Tibial nerve (tissue), 4 donors: ENCODE data around the gene KCNJ6. TPM values are rescaled to one million over a fixed set of nuclear protein-coding genes. Genes with fewer than 3 reads are reported as not detected.

Experiments
- DNase-seq, 2 donors: peaks; one replicate each; pipeline ENCODE4 v3.0.0-alpha.2; 2019; ENCODE audit warnings: low spot score in 2 of 2
- H3K27ac ChIP-seq, 4 donors: fragments of 200-600 bp; sonication (generic) in 3 of 4; one replicate each; pipeline ENCODE4 v1.5.1; 2017 to 2019; ENCODE audit warnings: mild to moderate bottlenecking in 1 of 4
- H3K27me3 ChIP-seq, 2 donors: fragments of 200-600 bp; sonication (generic) in 1 of 2; one replicate each; pipeline versions ENCODE4 v1.5.1 to v1.6.0; 2017 to 2019
- H3K36me3 ChIP-seq, 3 donors: fragments of 200-600 bp; sonication (generic); one replicate each; pipeline ENCODE4 v1.5.1; 2018 to 2019
- H3K4me1 ChIP-seq, 4 donors: fragments of 200-600 bp; sonication (generic) in 3 of 4; one replicate each; pipeline ENCODE4 v1.5.1; 2017 to 2019
- H3K4me3 ChIP-seq, 4 donors: fragments of 200-600 bp; sonication (generic) in 3 of 4; one replicate each; pipeline ENCODE4 v1.5.1; 2017 to 2019; ENCODE audit warnings: mild to moderate bottlenecking in 1 of 4, moderate library complexity in 1 of 4
- H3K9me3 ChIP-seq, 4 donors: fragments of 200-600 bp; sonication (generic) in 3 of 4; one replicate each; pipeline ENCODE4 v1.5.1; 2017 to 2019
- EP300 ChIP-seq, 2 donors: sonication (generic); formaldehyde crosslinking; IDR thresholded peaks; one replicate each; pipeline ENCODE4 v1.6.1; 2017; ENCODE audit warnings: antibody characterized with exemption in 2 of 2, mild to moderate bottlenecking in 1 of 2
- POLR2A ChIP-seq, 2 donors: fragments of 450-650 bp; IDR thresholded peaks; one replicate each; pipeline ENCODE4 v1.6.1; 2017; ENCODE audit warnings: antibody characterized with exemption in 2 of 2, mild to moderate bottlenecking in 2 of 2, moderate library complexity in 2 of 2
- WGBS, 2 donors: methylation state at CpG; one replicate each; pipeline ENCODE4 v1.1.5; 2018; 5-methylcytosine and 5-hydroxymethylcytosine counted together
- total RNA-seq, 4 donors: library from RNA; depleted of rRNA; stranded (reverse); fragments of >200 nt; gene quantifications; one replicate each; pipeline ENCODE4 v1.1.0, GENCODE V29; 2016
- TF ChIP-seq, protein P1 (sequence below), 5 experiments: fragments of 200-600 bp in 3 of 5; fragments of 450-650 bp in 2 of 5; sonication (generic) in 3 of 5; IDR thresholded peaks; one replicate each; pipeline ENCODE4 v1.5.1; 2016 to 2019; ENCODE audit warnings: antibody characterized with exemption in 5 of 5, mild to moderate bottlenecking in 3 of 5, moderate library complexity in 2 of 5

KCNJ6 gene
- total RNA-seq, 4 donors from 2014 or later: not detected

DNA sequence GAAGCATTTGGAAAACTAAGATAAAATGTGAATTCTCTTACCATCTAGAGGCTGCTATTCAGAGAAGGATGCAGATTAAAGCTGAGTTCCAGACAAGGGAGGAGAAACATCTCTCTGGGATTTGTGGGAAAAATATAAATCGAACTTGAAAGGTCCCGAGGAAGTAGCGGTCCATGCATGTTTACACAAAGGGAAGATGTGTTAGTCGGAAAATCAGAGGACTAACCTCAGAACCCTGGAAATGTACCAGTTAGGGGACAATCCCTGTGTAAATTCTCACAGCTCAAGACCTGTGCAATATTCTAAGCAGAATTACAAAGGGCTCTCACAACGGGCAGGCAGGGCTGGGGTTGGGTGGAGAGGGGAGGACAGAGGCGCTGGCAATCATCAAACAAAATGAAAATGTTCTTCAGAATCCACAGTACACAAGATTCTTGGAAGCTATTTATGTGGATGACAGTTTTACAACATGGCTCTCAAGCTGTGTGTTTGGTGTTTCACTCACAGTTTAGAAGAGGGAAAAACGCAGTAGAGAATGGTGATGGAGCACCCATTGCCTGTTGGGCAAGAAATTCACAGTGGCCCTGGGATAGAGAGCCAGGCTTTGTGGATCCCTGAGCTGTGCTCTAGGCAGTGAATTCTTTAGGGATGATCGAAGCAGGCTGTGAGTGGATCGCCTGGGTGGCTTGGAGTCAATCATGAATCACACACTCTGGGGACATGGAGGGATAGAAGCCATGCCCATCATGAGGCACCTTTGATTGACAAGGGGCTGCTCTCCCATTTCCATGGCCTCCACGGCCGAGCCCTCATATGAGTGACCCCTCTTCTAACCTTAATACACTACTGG lies 47.6 kb downstream of the KCNJ6 start:
- Histone ChIP-seq H3K4me1 (no peaks in the 10 kb centered on the region), H3K27ac (no peak overlapping the region), H3K36me3 (no peaks in the 10 kb centered on the region), H3K9me3 (no peaks in the 10 kb centered on the region), H3K27me3 (no peaks in the 10 kb centered on the region), H3K4me3 (no peak overlapping the region)
- WGBS, 2 donors: 65 to 70% methylated on average over 11 of the region's 11 CpGs
- DNase-seq: no peak
- TF ChIP-seq EP300 (IDR thresholded peaks at IDR 0.05) (no peak), POLR2A (IDR thresholded peaks at IDR 0.05) (no peak)
- TF ChIP-seq, protein P1, sequence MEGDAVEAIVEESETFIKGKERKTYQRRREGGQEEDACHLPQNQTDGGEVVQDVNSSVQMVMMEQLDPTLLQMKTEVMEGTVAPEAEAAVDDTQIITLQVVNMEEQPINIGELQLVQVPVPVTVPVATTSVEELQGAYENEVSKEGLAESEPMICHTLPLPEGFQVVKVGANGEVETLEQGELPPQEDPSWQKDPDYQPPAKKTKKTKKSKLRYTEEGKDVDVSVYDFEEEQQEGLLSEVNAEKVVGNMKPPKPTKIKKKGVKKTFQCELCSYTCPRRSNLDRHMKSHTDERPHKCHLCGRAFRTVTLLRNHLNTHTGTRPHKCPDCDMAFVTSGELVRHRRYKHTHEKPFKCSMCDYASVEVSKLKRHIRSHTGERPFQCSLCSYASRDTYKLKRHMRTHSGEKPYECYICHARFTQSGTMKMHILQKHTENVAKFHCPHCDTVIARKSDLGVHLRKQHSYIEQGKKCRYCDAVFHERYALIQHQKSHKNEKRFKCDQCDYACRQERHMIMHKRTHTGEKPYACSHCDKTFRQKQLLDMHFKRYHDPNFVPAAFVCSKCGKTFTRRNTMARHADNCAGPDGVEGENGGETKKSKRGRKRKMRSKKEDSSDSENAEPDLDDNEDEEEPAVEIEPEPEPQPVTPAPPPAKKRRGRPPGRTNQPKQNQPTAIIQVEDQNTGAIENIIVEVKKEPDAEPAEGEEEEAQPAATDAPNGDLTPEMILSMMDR (IDR thresholded peaks at IDR 0.05): no peak

DNA sequence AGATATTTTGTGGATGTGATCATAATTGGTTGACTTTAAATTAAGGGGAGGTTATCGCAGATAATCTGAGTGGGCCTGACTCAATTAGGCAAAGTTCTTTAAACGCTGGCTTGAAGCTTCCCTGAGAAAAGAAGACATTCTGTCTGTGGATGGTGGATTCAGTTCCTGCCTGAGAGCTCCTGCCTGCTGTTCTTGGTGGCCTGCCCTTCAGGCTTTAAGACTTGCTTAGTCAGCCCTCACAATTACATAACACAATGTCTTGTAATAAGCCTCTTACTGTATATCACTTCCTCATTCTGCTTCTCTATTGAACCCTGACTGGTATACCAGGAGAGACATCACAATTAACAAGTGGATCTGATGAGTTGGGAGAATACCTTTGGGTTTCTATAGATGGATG lies 50.2 kb downstream of the KCNJ6 start:
- H3K27me3 ChIP-seq: no peaks in the 10 kb centered on the region
- no peak overlapping the region for H3K27ac ChIP-seq
- H3K36me3 ChIP-seq: no peaks in the 10 kb centered on the region
- no peak overlapping the region for H3K4me3 ChIP-seq
- DNase-seq: no peak
- H3K4me1 ChIP-seq: no peaks in the 10 kb centered on the region
- WGBS, 2 donors: 73 to 80% methylated on average over 2 of the region's 2 CpGs
- peaks cover 0 to 5% (median 0%) of the 10 kb centered on the region in 4 donors for H3K9me3 ChIP-seq
- TF ChIP-seq, protein P1 (IDR thresholded peaks at IDR 0.05): no peak
- TF ChIP-seq POLR2A (IDR thresholded peaks at IDR 0.05): no peak
- peak in 1 of 2 donors; percentile 52 for TF ChIP-seq EP300 (IDR thresholded peaks at IDR 0.05)

DNA sequence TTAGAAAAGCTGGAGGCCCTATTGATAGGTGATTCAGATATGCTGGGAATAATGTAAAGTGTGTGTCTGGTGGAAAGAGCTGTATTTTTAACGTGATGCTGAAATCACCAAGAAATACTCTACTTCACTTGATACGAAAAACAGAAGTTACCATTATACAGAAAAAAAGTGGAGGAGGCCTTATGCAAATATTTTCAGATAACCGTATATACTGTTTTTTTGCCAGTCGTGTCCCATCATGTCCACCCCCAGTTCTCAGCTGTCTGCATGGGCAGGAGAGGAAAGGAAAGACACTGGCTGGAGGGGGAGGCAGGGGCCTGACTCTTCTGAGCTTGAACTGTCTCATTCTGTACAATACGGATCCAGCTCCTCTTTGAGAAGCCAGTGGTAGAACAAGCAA lies 51.1 kb downstream of the KCNJ6 start:
- 57 to 68% methylated on average over 5 of the region's 5 CpGs for WGBS, 2 donors
- H3K27ac ChIP-seq: no peak overlapping the region

DNA sequence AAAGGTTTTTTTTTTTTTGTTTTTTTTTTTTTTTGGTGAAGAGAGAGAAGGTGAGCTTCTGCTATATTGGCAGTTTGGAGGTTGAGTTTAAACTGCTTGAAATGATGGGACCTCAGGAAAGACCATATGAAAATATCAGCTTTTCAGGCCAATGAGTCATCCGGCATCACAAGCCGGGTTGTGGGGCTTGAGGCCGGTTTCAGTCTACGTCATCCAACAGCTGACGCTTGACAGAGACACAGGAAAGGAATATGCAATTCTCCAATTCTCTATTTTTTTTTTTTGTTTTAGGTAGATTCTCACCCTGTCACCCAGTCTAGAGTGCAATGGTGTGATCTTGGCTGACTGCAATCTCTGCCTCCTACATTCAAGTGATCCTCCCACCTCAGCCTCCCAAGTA lies 52.4 kb downstream of the KCNJ6 start:
- Histone ChIP-seq H3K4me3 (no peak overlapping the region), H3K27ac (no peak overlapping the region), H3K9me3 (peaks cover 0 to 6% (median 0%) of the 10 kb centered on the region in 4 donors), H3K36me3 (no peaks in the 10 kb centered on the region), H3K27me3 (no peaks in the 10 kb centered on the region), H3K4me1 (no peaks in the 10 kb centered on the region)
- TF ChIP-seq POLR2A (IDR thresholded peaks at IDR 0.05) (no peak), EP300 (IDR thresholded peaks at IDR 0.05) (no peak)
- TF ChIP-seq, protein P1 (IDR thresholded peaks at IDR 0.05): no peak
- 89 to 90% methylated on average over 5 of the region's 5 CpGs for WGBS, 2 donors
- no peak for DNase-seq

More for the DNA sequence above, 51.1 kb downstream of the KCNJ6 start:
- peaks cover 0 to 6% (median 0%) of the 10 kb centered on the region in 4 donors for H3K9me3 ChIP-seq
- no peak overlapping the region for H3K4me3 ChIP-seq
- H3K27me3 ChIP-seq: no peaks in the 10 kb centered on the region
- H3K4me1 ChIP-seq: no peaks in the 10 kb centered on the region
- TF ChIP-seq POLR2A (IDR thresholded peaks at IDR 0.05) (no peak), EP300 (IDR thresholded peaks at IDR 0.05) (no peak)
- TF ChIP-seq, protein P1 (IDR thresholded peaks at IDR 0.05): no peak
- no peaks in the 10 kb centered on the region for H3K36me3 ChIP-seq
- no peak for DNase-seq

DNA sequence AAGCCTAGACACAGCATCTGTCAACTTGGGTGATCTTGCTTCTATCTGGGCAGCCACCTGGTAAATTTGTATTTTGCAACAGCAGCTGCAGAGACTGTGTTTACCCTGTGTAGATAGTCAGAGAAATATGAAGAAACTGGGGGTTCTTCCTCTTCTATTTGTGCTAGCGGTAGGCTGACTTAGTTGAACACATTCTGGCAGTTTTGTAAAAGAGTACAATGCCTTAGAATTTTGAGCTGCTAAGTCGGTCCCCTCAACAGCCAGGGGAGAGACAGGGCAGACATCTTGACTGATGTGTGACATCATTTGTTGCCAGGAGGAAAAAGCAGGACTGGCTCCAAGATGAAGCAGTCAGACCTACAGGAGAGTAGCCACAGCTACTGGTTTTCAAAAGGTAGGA lies 53.7 kb downstream of the KCNJ6 start:
- Histone ChIP-seq H3K9me3 (peaks cover 0 to 6% (median 0%) of the 10 kb centered on the region in 4 donors), H3K36me3 (no peaks in the 10 kb centered on the region), H3K4me1 (no peaks in the 10 kb centered on the region), H3K27me3 (no peaks in the 10 kb centered on the region), H3K27ac (no peak overlapping the region), H3K4me3 (no peak overlapping the region)
- DNase-seq: no peak
- TF ChIP-seq POLR2A (IDR thresholded peaks at IDR 0.05) (no peak), EP300 (IDR thresholded peaks at IDR 0.05) (no peak)
- TF ChIP-seq, protein P1 (IDR thresholded peaks at IDR 0.05): no peak
- 58 to 69% methylated on average over 2 of the region's 2 CpGs for WGBS, 2 donors
